ENCODE results near the gene LY6G6D.

Gene LY6G6D

GRCh38 chr6:31744422-31744821 lies 29.3 kb downstream of the LY6G6D start:
- TF ChIP-seq CTCF (conservative IDR thresholded peaks at IDR 0.05; ENCODE audit: low read depth, low read length), result no peak
- no peak for DNase-seq (ENCODE audit: low read depth)
- no peak overlapping the region for H3K4me3 ChIP-seq (ENCODE audit: low read length)

- TF ChIP-seq CTCF (conservative IDR thresholded peaks at IDR 0.05; ENCODE audit: low read depth, low read length), result no peak
- no peak for DNase-seq (ENCODE audit: low read depth)
- H3K4me3 ChIP-seq (ENCODE audit: low read length), result no peak overlapping the region
These were observed 34.3 kb downstream of the LY6G6D start for GRCh38 chr6:31749301-31750036.

GRCh38 chr6:31750411-31751022 lies 35.4 kb downstream of the LY6G6D start:
- TF ChIP-seq CTCF (conservative IDR thresholded peaks at IDR 0.05; ENCODE audit: low read depth, low read length), result no peak
- H3K4me3 ChIP-seq (ENCODE audit: low read length), result no peak overlapping the region
- no peak for DNase-seq (ENCODE audit: low read depth)

GRCh38 chr6:31752739-31753319 lies 37.7 kb downstream of the LY6G6D start:
- no peak overlapping the region for H3K4me3 ChIP-seq (ENCODE audit: low read length)
- TF ChIP-seq CTCF (conservative IDR thresholded peaks at IDR 0.05; ENCODE audit: low read depth, low read length), result no peak
- no peak for DNase-seq (ENCODE audit: low read depth)

GRCh38 chr6:31758281-31758680 lies 43.1 kb downstream of the LY6G6D start:
- no peak overlapping the region for H3K4me3 ChIP-seq (ENCODE audit: low read length)
- TF ChIP-seq CTCF (conservative IDR thresholded peaks at IDR 0.05; ENCODE audit: low read depth, low read length), result no peak
- no peak for DNase-seq (ENCODE audit: low read depth)

GRCh38 chr6:31760790-31761189 lies 45.6 kb downstream of the LY6G6D start:
- DNase-seq (ENCODE audit: low read depth), result no peak
- TF ChIP-seq CTCF (conservative IDR thresholded peaks at IDR 0.05; ENCODE audit: low read depth, low read length), result no peak
- no peak overlapping the region for H3K4me3 ChIP-seq (ENCODE audit: low read length)

- no peak for DNase-seq (ENCODE audit: low read depth)
- no peak overlapping the region for H3K4me3 ChIP-seq (ENCODE audit: low read length)
- no peak for TF ChIP-seq CTCF (conservative IDR thresholded peaks at IDR 0.05; ENCODE audit: low read depth, low read length)
These were observed 46.2 kb downstream of the LY6G6D start for GRCh38 chr6:31761343-31761742.
